GM13977 (cell line): Measurements from ENCODE around the gene KRT7.
A peak's percentile ranks its signal among the peaks of the same experiment; 100 is the strongest.
"Not testable (repeated sequence)": the region's sequence is repeated elsewhere in the genome, so short reads cannot be mapped to it uniquely, and the experiment has no call there.

Experiments
- DNase-seq: peaks from one replicate; pipeline ENCODE4 v3.0.0; 2012; ENCODE audit warnings: low spot score
- in situ Hi-C: fragments of 300-500 bp; cut with MboI; formaldehyde crosslinking; loops from one replicate; pipeline ENCODE4 v1.12.0; 2022; ENCODE audit warnings: low sequenced_read_pairs, low pct_unique_long_range_greater_than_20kb, mixed read lengths, inconsistent platforms; ENCODE audit not compliant: unreplicated experiment
- TF ChIP-seq, protein P1 (sequence below): IDR thresholded peaks from 2 replicates; pipeline ENCODE4 v1.5.1; 2012; ENCODE audit warnings: mild to moderate bottlenecking, control low read depth; ENCODE audit not compliant: insufficient read depth; ENCODE audit errors: extremely low read depth, missing control alignments

KRT7 gene

DNA sequence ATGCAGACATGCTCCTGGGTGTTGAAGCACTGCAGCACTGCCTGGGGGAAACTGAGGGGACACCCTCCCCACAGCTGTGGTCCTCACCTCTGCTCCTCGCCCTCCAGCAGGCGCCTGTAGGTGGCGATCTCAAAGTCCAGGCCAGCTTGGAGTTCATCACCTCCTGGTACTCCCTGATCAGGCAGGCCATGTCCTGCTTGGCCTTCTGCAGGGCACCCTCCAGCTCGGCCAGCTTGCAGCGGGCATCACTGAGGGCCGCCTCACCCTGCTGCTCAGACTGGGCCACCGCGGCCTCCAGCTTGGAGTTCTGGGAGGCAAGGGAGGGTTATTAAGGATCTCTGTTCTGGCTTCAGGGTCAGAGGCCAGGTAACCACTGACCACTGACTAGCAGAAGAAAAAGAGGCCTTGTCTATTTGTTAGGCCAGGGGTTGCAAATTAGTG lies 19.2 kb downstream of the KRT7 start:
- DNase-seq, result peak; percentile 17
- TF ChIP-seq, protein P1, sequence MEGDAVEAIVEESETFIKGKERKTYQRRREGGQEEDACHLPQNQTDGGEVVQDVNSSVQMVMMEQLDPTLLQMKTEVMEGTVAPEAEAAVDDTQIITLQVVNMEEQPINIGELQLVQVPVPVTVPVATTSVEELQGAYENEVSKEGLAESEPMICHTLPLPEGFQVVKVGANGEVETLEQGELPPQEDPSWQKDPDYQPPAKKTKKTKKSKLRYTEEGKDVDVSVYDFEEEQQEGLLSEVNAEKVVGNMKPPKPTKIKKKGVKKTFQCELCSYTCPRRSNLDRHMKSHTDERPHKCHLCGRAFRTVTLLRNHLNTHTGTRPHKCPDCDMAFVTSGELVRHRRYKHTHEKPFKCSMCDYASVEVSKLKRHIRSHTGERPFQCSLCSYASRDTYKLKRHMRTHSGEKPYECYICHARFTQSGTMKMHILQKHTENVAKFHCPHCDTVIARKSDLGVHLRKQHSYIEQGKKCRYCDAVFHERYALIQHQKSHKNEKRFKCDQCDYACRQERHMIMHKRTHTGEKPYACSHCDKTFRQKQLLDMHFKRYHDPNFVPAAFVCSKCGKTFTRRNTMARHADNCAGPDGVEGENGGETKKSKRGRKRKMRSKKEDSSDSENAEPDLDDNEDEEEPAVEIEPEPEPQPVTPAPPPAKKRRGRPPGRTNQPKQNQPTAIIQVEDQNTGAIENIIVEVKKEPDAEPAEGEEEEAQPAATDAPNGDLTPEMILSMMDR, result peak; percentile 39
- in situ Hi-C loops, result not testable (repeated sequence)

DNA sequence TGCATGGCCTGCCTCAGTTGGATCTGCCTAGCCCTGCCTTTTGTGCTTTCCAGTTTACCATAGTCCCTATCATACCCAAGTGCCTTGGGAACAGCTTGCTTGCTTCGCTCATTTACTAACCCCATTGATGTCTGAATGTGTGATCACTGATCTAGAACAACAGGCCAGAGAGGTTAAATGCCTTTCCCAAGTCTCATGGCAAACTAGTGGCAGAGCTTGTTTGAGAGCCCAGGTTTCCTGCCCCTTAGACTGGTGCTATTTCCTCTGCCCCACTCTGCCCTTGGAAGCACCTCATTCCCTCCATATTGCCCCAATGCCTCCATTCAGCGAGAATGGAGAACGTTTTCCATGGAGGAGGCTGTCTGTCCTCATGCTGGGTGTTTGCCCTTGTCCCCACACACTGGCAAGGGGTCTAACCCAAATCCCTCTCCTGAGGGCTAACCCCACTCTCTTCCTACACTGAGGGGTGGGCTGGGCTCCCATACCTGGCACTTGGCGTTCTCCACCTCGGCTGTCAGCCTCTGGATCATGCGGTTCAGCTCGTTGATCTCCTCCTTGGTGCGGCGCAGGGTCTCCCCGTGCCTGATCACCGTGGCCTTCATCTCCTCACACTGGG lies 19.8 kb downstream of the KRT7 start:
- TF ChIP-seq, protein P1, result no peak
- DNase-seq, result peak; percentile 17
- in situ Hi-C loops, result no loop called here

DNA sequence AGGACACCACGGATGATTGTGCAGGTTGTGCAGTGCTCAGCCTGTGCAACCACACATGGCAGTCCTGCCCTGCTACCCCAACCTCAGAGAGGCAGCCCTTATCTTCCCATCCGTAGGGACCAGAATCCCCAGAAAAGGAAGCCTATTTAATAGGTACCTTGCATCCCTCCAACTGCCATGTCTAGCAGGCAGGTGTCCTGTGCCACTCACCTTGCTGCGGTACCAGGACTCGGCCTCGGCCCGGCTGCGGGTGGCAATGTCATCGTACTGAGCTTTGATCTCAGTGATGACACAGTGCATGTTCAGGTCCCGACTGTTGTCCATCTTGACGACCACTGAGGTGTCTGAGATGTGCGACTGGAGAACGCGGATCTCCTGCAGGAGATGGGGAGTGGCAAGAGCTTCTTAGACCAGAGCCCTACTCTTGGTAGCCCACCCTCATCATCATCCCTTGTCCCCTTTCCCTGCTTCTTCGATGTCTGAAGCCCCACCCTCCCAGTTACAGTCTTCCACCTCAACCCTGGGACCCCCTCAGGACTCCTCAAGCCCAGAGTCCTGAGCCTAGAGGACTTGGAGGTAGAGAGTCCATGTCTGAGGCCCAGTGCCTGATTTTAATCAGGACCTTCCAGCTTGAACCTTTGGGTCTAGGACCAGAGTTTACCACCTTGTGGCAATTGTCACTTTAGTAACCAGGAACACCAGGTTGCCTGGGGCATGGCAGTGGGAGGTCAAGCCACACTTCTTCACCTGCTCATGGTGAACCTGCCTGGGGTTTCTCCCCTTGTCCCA lies 20.5 kb downstream of the KRT7 start:
- TF ChIP-seq, protein P1, result no peak
- DNase-seq, result no peak
- in situ Hi-C loops, result no loop called here

DNA sequence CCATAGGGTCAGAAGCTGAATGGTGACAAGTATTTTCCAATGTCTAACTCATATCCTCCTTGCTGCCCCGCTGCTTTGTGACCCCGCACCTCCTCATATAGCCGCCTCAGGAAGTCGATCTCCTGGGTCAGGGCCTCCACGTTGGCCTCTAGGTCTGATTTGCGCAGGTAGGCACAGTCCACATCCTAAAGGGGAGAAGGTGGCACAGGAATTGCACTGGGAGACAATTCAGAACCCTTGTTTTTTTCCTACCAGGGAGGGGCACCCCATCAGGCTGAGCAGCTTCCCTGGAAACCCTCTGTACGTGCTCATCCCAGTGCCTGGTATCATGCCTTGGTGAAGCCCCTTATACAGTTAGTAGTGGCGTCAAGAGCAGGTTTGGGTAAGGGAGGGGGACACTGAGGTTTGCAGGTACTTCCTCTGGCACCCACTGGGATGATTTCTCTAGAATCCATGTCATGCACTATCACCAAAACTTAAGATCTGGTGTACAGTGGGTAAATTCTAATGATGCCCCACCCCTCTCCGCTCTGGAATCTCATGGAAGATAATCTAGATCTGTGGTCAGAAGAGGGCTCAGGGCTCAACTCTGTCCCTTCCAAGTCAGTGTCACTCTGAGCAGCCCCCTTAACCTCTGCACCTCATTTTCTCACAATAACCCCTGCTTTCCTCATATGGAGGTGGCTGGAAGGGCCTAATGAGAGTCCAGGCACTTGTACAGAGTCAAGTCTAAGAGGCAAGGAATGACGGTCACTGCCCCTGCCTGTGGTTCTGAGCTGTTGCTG lies 21.3 kb downstream of the KRT7 start:
- TF ChIP-seq, protein P1, result no peak
- in situ Hi-C loops, result no loop called here
- DNase-seq, result peak; percentile 19

DNA sequence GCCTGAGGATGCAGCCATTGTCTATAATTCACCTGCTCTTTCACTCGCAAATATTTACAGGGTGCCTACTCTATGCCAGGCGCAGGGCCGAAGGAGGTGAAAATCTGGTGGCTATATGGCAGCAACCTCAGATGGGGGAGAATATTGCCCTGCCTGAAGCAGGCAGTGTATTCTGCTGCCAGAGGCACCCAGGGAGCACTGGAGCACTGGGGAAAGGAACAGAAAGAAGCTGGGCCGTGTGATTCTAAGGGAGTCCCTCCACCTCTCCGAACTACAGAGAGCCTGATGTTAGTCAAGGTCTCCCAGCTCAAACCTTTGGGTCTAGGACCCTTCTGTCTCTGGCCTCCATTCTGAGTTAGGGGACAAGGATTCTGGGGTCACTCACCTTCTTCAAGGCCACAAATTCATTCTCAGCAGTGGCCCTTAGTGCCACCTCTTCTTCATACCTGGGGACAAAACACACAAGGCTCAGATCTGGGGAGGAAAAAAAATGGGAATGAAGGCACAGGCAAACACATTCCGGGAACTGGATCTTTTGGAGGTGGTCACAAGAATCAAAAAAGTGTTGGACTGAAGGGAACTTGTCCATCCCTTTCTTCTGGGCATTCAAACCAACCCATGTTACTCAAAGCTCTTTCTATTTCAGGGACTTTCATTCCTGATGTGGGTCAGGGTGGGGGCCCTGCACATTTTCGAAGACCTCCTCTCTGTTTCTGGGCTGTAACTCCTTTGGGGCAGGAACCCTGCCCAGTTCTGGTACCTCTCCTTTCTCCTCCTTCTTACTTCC lies 22.1 kb downstream of the KRT7 start:
- TF ChIP-seq, protein P1, result no peak
- in situ Hi-C loops, result no loop called here
- peak; percentile 14 for DNase-seq

DNA sequence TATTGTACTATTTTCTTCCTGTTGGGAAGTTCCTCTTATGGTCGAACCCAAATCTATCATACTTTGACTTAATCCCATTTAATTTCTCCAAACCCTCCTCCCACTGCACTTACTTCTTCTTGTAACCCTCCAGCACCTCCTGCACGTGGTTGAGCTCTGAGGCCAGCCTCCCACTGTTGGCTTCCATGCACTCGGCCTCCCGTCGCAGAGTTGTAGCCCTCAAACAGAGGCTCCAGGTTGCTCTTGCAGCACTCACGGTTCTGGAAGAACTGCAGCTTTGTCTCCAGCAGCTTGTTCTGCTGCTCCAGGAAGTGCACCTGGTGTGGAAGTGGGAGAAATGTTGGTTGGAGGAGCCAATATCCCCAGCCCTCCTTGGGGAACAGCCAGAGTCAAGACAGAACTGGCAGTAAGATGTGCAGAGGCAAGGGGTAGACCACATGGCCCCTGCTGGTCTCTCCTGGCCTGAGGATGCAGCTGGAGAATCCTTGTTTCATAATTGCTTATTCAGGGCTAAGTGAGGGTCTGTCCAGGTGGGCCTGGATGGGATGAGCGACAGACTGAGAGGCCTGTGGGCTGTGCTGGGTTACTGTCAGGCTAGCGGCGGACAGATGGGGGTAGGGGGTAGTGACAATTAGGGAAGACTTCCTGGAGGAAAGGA lies 23.0 kb downstream of the KRT7 start:
- in situ Hi-C loops, result no loop called here
- DNase-seq, result no peak
- TF ChIP-seq, protein P1, result no peak
